ENCODE measurements around the gene MAP1LC3B. TPM values are rescaled to one million over a fixed set of nuclear protein-coding genes. Genes with fewer than 3 reads are reported as not detected.
"Not testable (repeated sequence)": the region's sequence is repeated elsewhere in the genome, so short reads cannot be mapped to it uniquely, and the experiment has no call there.

MAP1LC3B gene
- total RNA-seq, 1 donor from 2014 or later: 39.1 TPM

GRCh38 chr16:87384162-87384874 lies 7.8 kb upstream of the MAP1LC3B start:
- no peak for DNase-seq (ENCODE audit: low spot score)
- H3K4me3 Mint-ChIP-seq: peak overlapping the region; percentile 90
- Histone ChIP-seq H3K79me2 (ENCODE audit: low read depth) (peaks cover 35% of the 10 kb centered on the region), H3K9me3 (ENCODE audit: low read depth) (no peaks in the 10 kb centered on the region), H2AFZ (replicated peaks) (peak overlapping the region; percentile 71), H3K4me2 (peak overlapping the region; percentile 77), H3K27ac (peak overlapping the region; percentile 92), H3K36me3 (no peaks in the 10 kb centered on the region), H4K20me1 (ENCODE audit: low read depth) (peaks cover 18% of the 10 kb centered on the region), H3K4me3 (peak overlapping the region; percentile 85), H3K27me3 (no peaks in the 10 kb centered on the region), H3K4me1 (peaks cover 11% of the 10 kb centered on the region), H3F3A (ENCODE audit: low read depth) (peaks cover 32% of the 10 kb centered on the region), H3K9ac (peak overlapping the region; percentile 29)
- H3K36me3 Mint-ChIP-seq: peaks cover 2% of the 10 kb centered on the region
- H3K27ac Mint-ChIP-seq: peak overlapping the region; percentile 97
- H3K4me1 Mint-ChIP-seq: peaks cover 51% of the 10 kb centered on the region
- peaks cover 10% of the 10 kb centered on the region for H3K27me3 Mint-ChIP-seq (ENCODE audit: insufficient read depth, low read depth)
- peaks cover 2% of the 10 kb centered on the region for H3K9me3 Mint-ChIP-seq
- TF ChIP-seq EZH2phosphoT487 (IDR thresholded peaks at IDR 0.05) (no peak), EZH2 (IDR thresholded peaks at IDR 0.05) (peak; percentile 44)
- TF ChIP-seq, protein P1, sequence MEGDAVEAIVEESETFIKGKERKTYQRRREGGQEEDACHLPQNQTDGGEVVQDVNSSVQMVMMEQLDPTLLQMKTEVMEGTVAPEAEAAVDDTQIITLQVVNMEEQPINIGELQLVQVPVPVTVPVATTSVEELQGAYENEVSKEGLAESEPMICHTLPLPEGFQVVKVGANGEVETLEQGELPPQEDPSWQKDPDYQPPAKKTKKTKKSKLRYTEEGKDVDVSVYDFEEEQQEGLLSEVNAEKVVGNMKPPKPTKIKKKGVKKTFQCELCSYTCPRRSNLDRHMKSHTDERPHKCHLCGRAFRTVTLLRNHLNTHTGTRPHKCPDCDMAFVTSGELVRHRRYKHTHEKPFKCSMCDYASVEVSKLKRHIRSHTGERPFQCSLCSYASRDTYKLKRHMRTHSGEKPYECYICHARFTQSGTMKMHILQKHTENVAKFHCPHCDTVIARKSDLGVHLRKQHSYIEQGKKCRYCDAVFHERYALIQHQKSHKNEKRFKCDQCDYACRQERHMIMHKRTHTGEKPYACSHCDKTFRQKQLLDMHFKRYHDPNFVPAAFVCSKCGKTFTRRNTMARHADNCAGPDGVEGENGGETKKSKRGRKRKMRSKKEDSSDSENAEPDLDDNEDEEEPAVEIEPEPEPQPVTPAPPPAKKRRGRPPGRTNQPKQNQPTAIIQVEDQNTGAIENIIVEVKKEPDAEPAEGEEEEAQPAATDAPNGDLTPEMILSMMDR (IDR thresholded peaks at IDR 0.05): no peak

GRCh38 chr16:87384875-87385167 lies 7.3 kb upstream of the MAP1LC3B start:
- H3K36me3 ChIP-seq: not testable (repeated sequence)
- H3K4me2 ChIP-seq: peak overlapping the region; percentile 77
- H2AFZ ChIP-seq (replicated peaks): peak overlapping the region; percentile 71

GRCh38 chr16:87387942-87388817 lies 4.0 kb upstream of the MAP1LC3B start:
- peaks cover 6% of the 10 kb centered on the region for H4K20me1 ChIP-seq (ENCODE audit: low read depth)
- no peaks in the 10 kb centered on the region for H3K27me3 ChIP-seq
- H2AFZ ChIP-seq (replicated peaks): peak overlapping the region; percentile 23
- H3K4me3 ChIP-seq: peak overlapping the region; percentile 26
- Mint-ChIP-seq H3K4me1 (peaks cover 39% of the 10 kb centered on the region), H3K36me3 (peaks cover 3% of the 10 kb centered on the region), H3K27ac (peak overlapping the region; percentile 92), H3K27me3 (ENCODE audit: insufficient read depth, low read depth) (peaks cover 6% of the 10 kb centered on the region), H3K4me3 (peak overlapping the region; percentile 77), H3K9me3 (peaks cover 2% of the 10 kb centered on the region)
- peak; percentile 94 for DNase-seq (ENCODE audit: low spot score)
- TF ChIP-seq EZH2 (IDR thresholded peaks at IDR 0.05): no peak
- TF ChIP-seq, protein P1 (IDR thresholded peaks at IDR 0.05): no peak
- TF ChIP-seq EZH2phosphoT487 (IDR thresholded peaks at IDR 0.05): no peak
- peaks cover 43% of the 10 kb centered on the region for H3F3A ChIP-seq (ENCODE audit: low read depth)
- no peak overlapping the region for H3K9ac ChIP-seq
- H3K79me2 ChIP-seq (ENCODE audit: low read depth): peaks cover 5% of the 10 kb centered on the region
- peak overlapping the region; percentile 40 for H3K27ac ChIP-seq
- H3K9me3 ChIP-seq (ENCODE audit: low read depth): no peaks in the 10 kb centered on the region
- no peaks in the 10 kb centered on the region for H3K36me3 ChIP-seq
- H3K4me2 ChIP-seq: peak overlapping the region; percentile 63
- peaks cover 6% of the 10 kb centered on the region for H3K4me1 ChIP-seq

More at GRCh38 chr16:87384875-87385167, 7.3 kb upstream of the MAP1LC3B start:
- not testable (repeated sequence) for H3K27ac Mint-ChIP-seq; H3K27me3 Mint-ChIP-seq (ENCODE audit: insufficient read depth, low read depth); H3K9ac ChIP-seq; H3K27me3 ChIP-seq; H3K36me3 Mint-ChIP-seq; H3K9me3 ChIP-seq (ENCODE audit: low read depth); H3K27ac ChIP-seq; DNase-seq (ENCODE audit: low spot score); H3K9me3 Mint-ChIP-seq
- H3K4me3 ChIP-seq: peak overlapping the region; percentile 85
- H3K4me1 Mint-ChIP-seq: peaks cover 56% of the 10 kb centered on the region
- peaks cover 32% of the 10 kb centered on the region for H3F3A ChIP-seq (ENCODE audit: low read depth)
- H3K4me1 ChIP-seq: peaks cover 11% of the 10 kb centered on the region
- H4K20me1 ChIP-seq (ENCODE audit: low read depth): peaks cover 18% of the 10 kb centered on the region
- peak overlapping the region; percentile 90 for H3K4me3 Mint-ChIP-seq
- peaks cover 30% of the 10 kb centered on the region for H3K79me2 ChIP-seq (ENCODE audit: low read depth)
